ENCODE data around the gene ZNF581. TPM values are rescaled to one million over a fixed set of nuclear protein-coding genes. Genes with fewer than 3 reads are reported as not detected.

The ZNF581 gene
- total RNA-seq, 1 experiment from 2014 or later: 64.7 TPM

DNA sequence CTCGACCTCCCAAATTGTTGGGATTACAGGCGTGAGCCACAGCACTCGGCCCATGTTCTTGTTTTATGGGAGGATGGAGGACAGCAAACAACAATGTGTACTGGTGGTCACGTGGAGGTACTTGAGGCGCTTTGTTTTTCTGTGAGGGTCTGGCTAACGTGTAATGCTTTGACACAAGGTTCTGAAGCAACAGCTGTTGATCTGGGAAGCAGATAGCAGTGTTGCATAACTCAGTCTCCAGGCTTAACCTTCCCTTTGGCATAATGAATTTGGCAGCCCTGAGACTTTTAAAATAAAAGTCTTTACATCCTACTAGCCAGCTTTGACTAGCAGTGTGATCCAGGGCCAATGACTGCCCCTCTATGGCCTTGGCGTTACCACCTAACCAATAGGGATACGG, 9.6 kb upstream of the ZNF581 start:
- Histone ChIP-seq H3K4me3 (ENCODE audit: insufficient read depth, low read depth, low read length) (no peak overlapping the region), H3K36me3 (replicated peaks; ENCODE audit: control insufficient read depth, insufficient read depth, low read length) (no peaks in the 10 kb centered on the region; the same call in none of the 2 replicates), H3K27me3 (ENCODE audit: control insufficient read depth, insufficient read depth, low read length) (no peaks in the 10 kb centered on the region)
- peak; percentile 16 for DNase-seq

DNA sequence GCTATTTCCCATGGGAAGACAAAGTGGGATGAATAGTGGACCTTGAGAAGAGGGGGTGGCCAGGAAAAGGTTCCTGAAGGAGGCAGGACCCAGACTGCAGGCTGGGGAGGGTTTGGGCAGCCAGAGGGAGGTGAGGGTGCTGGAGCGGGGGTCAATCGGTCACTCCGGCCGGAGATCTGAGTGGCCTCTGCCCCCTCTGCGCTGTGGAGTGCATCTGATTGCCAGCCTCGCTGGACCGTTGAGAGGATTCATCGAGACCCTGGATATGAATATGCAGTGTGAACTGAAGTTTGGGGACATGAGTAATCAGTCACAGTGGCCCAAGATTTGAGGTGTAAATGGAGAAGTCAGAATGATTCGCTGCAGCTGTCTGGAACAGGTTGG, 8.1 kb upstream of the ZNF581 start:
- Histone ChIP-seq H3K4me3 (ENCODE audit: insufficient read depth, low read depth, low read length) (peak overlapping the region; percentile 92), H3K36me3 (replicated peaks; ENCODE audit: control insufficient read depth, insufficient read depth, low read length) (no peaks in the 10 kb centered on the region; the same call in none of the 2 replicates), H3K27me3 (ENCODE audit: control insufficient read depth, insufficient read depth, low read length) (no peaks in the 10 kb centered on the region)
- no peak for DNase-seq

DNA sequence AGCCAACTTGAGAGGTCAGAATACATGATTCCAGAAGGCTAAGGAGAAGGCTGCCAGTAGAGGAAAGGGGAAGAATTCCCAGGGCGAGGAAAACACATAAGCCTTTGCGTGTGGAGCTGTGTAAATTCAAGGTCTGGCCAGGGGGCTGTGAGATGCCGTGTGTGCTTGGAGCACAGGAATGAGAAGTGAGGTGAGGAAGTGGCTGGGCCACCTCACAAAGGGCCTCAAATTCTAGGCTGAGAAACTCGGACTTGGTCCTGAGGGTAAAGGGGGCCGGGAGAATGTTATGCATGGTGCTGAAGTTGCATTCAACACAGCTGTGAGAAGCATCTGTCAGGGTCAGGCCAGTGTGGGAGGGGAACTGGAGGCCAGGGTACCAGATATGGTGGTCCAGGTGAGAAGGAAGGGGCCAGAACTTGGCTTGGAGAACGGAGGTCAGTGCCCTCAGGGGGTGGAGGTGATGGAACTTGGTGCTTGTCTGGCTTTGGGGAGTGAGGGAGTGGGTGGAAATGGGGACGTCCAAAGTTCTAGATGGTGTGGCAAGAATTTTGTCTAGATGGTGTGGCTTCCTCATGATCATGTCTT, 7.5 kb upstream of the ZNF581 start:
- Histone ChIP-seq H3K36me3 (replicated peaks; ENCODE audit: control insufficient read depth, insufficient read depth, low read length) (no peaks in the 10 kb centered on the region; the same call in none of the 2 replicates), H3K27me3 (ENCODE audit: control insufficient read depth, insufficient read depth, low read length) (no peaks in the 10 kb centered on the region), H3K4me3 (ENCODE audit: insufficient read depth, low read depth, low read length) (peak overlapping the region; percentile 92)
- DNase-seq: peak; percentile 17

DNA sequence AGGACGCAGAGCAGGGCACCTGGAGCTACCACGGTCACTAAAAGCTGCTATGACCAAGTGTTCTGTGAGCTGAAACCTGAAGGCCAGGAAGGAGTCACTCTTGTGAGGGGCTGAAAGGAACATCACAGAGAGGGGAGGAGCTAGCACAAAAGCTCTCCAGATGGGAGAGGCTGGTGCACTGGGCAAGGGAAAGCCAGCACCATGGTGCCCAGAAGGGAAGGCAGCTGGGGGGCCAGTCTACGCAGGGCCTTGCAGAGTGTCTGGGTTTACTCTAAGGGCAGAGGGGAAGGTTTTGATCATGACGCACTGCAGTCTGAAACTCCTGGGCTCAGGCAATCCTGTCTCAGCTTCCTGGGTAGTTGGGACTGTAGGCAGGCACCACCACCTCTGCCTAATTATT, 6.7 kb upstream of the ZNF581 start:
- no peak overlapping the region for H3K4me3 ChIP-seq (ENCODE audit: insufficient read depth, low read depth, low read length)
- no peak for DNase-seq
- H3K36me3 ChIP-seq (replicated peaks; ENCODE audit: control insufficient read depth, insufficient read depth, low read length): no peaks in the 10 kb centered on the region; the same call in none of the 2 replicates
- H3K27me3 ChIP-seq (ENCODE audit: control insufficient read depth, insufficient read depth, low read length): no peaks in the 10 kb centered on the region

DNA sequence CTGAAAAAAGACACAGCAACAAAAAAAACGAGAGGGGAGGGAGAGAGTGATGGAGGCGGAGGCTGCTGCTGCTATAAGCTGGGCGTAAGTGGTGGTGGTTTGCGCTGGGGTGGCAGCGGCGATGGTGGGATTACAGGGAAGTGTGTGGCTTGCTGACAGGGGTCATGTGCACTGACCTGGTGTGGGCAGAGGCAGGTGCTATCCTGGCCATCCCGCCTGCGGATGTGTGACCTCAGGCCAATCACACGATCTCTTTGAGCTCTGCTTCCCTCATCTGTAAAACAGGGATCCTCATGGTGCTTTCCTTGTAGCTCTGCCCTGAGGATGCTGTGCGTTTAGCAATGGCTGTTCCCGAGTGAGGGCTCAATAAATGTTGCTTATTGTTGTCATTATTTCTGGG, 5.9 kb upstream of the ZNF581 start:
- Histone ChIP-seq H3K36me3 (replicated peaks; ENCODE audit: control insufficient read depth, insufficient read depth, low read length) (no peaks in the 10 kb centered on the region; the same call in none of the 2 replicates), H3K4me3 (ENCODE audit: insufficient read depth, low read depth, low read length) (no peak overlapping the region), H3K27me3 (ENCODE audit: control insufficient read depth, insufficient read depth, low read length) (no peaks in the 10 kb centered on the region)
- no peak for DNase-seq

DNA sequence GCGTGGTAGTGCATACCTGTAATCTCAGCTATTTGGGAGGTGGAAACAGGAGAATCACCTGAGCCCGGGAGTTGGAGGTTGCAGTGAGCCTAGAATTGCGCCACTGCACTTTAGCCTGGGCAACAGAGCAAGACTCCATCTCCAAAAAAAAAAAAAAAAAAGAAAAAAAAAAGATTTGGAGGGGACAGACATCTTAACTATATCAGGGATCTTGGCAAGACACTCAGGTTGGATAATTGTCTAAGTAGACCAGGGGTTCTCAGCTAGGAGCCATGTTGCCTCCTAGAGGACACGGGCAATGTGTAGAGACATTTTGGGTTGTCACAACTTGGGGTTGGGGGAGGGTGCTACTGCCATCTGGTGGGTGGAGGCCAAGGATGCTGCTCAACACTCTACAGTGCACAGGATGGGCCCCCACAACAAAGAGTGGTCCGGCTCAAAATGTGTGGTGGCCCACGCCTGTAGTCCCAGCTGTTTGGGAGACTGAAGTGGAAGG, 4.5 kb upstream of the ZNF581 start:
- Histone ChIP-seq H3K4me3 (ENCODE audit: insufficient read depth, low read depth, low read length) (no peak overlapping the region), H3K36me3 (replicated peaks; ENCODE audit: control insufficient read depth, insufficient read depth, low read length) (no peaks in the 10 kb centered on the region; the same call in none of the 2 replicates), H3K27me3 (ENCODE audit: control insufficient read depth, insufficient read depth, low read length) (no peaks in the 10 kb centered on the region)
- peak; percentile 69 for DNase-seq

DNA sequence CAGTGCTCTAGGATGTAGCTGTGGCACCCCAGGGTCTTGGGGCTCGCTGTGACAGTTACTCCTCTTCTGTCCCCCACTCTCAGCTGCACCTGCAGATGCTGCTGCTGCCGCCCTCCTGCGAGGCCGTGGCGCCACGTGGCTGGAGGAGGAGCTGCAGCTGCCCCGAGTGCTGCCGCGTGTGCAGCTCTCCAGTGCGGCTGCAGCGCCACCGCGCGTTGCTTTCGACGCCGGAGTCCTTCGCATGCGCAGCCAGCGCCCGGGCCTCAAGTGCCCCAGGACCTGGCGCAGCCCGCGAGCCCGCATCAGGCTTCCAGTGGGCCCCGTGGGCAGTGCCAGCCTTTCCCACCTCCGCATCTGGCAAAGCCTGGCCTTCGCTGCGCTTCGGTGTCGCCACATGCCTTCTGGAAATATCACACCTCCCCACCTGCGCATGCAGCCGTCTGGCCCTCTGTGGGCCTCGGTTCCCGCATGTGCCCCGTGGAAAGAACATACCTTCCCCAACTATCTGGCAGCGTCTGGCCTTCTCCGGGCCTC, 3.3 kb upstream of the ZNF581 start:
- H3K4me3 ChIP-seq (ENCODE audit: insufficient read depth, low read depth, low read length): peak overlapping the region; percentile 81
- H3K36me3 ChIP-seq (replicated peaks; ENCODE audit: control insufficient read depth, insufficient read depth, low read length): peaks cover 5% of the 10 kb centered on the region
- peak; percentile 76 for DNase-seq
- H3K27me3 ChIP-seq (ENCODE audit: control insufficient read depth, insufficient read depth, low read length): no peaks in the 10 kb centered on the region

DNA sequence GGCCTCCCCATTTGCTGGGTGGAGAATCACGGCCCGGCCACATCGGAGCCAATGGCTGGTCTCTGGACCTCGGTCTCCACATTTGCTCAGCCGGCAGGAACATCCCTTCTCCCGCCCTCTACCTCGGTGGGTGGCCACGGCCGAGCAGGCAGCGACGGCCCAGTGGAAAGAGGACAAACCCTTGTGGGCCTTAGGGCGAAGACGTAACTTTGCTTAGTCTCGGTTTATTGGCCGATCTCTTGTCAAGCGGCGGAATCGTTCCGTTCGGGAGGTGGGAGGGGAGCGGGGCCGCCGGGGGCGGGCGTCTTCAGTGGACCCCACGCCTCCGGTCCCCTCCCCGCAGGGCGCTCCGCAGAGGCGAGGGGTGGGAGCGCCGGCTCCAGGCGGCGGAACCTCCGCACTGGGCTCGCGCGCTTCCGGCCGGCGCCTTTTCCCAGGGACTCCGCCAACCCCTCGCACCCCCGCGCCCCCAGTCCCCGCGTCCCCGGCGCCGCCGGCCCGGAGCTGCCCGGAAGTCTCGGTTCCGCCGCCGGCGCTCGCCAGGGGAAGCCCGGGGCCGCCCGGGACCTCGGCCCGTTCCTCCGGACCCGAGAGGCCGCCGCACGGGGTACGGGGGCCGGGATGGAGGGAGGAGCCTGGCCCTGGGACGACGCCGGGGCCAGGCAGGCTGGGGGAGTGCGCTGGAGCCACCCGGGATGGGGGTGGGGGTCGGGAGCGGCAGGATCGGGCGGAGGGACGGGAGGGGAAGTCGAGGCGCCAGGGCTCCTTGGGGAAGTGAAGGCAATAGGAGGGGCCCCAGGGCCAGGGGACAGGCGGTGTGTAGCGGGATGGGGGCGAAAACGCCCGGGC, 2.6 kb upstream of the ZNF581 start, which contains the start of gene ZNF580:
TSS of gene ZNF580 (plus strand) at position 426 of the 849 bp plus-strand sequence. CDS start 1,507 bp downstream, outside the sequence.
- peak; percentile 96 for DNase-seq
- Histone ChIP-seq H3K36me3 (replicated peaks; ENCODE audit: control insufficient read depth, insufficient read depth, low read length) (peaks cover 10% of the 10 kb centered on the region), H3K27me3 (ENCODE audit: control insufficient read depth, insufficient read depth, low read length) (no peaks in the 10 kb centered on the region), H3K4me3 (ENCODE audit: insufficient read depth, low read depth, low read length) (peak within 1 kb of the TSS; percentile 81)

DNA sequence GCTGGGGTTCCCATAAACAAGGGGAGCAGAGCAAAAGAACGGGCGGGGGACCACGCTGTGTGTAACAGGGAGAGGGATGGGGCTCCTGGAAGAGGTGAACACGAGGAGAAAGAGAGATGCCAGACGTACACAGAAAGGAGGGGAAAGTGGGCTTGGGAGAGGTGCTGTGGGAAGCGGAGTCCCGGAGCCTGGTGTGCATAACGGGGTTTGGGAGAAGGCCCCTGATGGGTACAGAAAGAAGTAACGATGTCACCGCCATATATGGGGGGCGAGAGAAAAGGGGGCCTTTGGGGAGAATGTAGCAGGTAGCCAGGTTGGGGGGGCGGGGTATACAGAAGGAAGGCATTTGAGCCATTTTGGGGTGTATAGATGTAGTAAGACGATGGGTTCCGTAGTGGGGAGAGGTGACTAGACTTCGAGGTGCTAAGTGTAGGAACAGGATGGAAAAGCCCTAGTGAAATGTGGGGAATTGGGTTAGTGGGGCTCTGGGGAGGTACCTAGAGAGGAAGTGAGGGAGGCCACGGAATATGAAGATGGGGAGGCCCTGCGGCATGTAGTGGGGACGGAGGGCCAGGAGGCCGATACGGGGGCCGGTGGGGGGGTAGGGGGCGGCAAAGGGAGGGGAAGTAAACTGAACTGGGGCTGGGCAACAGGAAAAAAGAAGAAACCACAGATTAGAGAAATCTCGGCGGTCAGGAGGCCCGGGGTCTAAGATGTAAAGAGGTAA, 1.9 kb upstream of the ZNF581 start:
- Histone ChIP-seq H3K27me3 (ENCODE audit: control insufficient read depth, insufficient read depth, low read length) (no peaks in the 10 kb centered on the region), H3K4me3 (ENCODE audit: insufficient read depth, low read depth, low read length) (peak overlapping the region; percentile 81), H3K36me3 (replicated peaks; ENCODE audit: control insufficient read depth, insufficient read depth, low read length) (peaks cover 10% of the 10 kb centered on the region)
- DNase-seq: peak; percentile 73

DNA sequence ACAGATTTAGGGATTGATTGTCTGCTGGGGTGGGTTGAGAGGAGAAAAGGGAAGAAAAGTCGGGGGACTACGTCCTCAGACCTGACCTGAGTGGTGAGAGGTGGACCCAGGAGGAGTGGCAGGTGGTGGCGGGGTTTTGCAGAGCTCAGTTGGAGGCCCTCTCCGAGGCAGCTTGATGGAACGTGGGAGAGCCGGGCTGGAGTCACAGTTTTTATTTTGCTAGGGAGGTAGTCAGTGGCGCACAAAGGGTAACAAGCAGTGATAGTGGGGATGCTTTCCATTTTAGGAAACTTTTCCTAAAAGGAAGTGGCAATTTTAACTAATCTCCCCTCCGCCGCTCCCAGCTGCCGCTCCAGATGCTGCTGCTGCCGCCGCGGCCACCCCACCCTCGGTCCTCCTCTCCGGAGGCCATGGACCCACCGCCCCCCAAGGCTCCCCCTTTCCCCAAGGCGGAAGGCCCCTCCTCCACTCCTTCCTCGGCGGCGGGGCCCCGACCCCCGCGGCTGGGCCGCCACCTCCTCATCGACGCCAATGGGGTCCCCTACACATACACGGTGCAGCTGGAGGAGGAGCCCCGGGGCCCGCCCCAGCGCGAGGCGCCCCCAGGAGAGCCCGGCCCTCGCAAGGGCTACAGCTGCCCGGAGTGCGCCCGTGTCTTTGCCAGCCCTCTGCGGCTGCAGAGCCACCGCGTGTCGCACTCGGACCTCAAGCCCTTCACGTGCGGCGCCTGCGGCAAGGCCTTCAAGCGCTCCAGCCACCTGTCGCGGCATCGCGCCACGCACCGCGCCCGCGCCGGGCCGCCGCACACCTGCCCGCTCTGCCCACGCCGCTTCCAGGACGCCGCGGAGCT, 1.1 kb upstream of the ZNF581 start:
- peak; percentile 87 for DNase-seq
- Histone ChIP-seq H3K4me3 (ENCODE audit: insufficient read depth, low read depth, low read length) (peak overlapping the region; percentile 81), H3K36me3 (replicated peaks; ENCODE audit: control insufficient read depth, insufficient read depth, low read length) (peaks cover 10% of the 10 kb centered on the region), H3K27me3 (ENCODE audit: control insufficient read depth, insufficient read depth, low read length) (no peaks in the 10 kb centered on the region)

DNA sequence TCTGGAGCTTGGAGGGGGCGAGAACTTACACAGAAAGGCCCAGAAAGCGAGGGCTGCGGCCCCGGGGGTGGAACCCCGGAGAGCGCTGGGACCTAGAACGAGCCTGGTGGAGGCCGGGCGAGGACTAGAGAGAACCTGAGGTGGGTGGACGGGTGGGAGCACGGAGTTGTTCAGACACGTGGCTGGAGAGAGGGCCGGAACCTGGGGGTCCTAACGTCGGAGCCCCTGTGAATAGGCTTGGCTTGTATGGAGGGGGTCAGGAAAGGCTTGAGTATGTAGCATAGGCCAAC, 383 bp downstream of the ZNF581 start:
- Histone ChIP-seq H3K27me3 (ENCODE audit: control insufficient read depth, insufficient read depth, low read length) (no peaks in the 10 kb centered on the region), H3K4me3 (ENCODE audit: insufficient read depth, low read depth, low read length) (peak overlapping the region; percentile 81), H3K36me3 (replicated peaks; ENCODE audit: control insufficient read depth, insufficient read depth, low read length) (peaks cover 10% of the 10 kb centered on the region)
- DNase-seq: no peak

DNA sequence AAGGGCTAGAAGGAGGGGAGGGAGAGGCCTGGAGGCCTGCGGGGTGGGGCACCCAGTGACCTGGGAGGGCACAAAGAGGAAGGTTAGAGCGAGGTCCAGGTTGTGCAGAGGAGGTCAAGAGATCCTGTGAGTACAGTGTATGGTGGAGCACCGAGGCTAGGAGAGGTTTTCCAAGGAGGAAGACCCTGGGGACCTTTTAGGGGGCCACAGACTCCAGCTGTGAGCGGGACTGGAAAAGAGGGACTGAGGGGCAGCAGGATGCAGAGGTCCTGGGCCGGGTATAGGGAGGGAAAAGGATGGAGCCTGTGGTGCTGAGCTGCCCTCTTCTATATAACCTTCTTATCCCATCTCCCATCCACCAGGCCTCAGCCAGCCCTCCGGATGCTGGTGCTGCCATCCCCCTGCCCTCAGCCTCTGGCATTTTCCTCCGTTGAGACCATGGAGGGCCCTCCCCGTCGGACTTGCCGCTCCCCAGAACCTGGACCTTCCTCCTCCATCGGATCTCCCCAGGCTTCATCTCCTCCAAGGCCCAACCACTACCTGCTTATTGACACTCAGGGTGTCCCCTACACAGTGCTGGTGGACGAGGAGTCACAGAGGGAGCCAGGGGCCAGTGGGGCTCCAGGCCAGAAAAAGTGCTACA, 863 bp downstream of the ZNF581 start:
- H3K4me3 ChIP-seq (ENCODE audit: insufficient read depth, low read depth, low read length): peak overlapping the region; percentile 81
- DNase-seq: no peak
- H3K27me3 ChIP-seq (ENCODE audit: control insufficient read depth, insufficient read depth, low read length): no peaks in the 10 kb centered on the region
- peaks cover 10% of the 10 kb centered on the region for H3K36me3 ChIP-seq (replicated peaks; ENCODE audit: control insufficient read depth, insufficient read depth, low read length)

DNA sequence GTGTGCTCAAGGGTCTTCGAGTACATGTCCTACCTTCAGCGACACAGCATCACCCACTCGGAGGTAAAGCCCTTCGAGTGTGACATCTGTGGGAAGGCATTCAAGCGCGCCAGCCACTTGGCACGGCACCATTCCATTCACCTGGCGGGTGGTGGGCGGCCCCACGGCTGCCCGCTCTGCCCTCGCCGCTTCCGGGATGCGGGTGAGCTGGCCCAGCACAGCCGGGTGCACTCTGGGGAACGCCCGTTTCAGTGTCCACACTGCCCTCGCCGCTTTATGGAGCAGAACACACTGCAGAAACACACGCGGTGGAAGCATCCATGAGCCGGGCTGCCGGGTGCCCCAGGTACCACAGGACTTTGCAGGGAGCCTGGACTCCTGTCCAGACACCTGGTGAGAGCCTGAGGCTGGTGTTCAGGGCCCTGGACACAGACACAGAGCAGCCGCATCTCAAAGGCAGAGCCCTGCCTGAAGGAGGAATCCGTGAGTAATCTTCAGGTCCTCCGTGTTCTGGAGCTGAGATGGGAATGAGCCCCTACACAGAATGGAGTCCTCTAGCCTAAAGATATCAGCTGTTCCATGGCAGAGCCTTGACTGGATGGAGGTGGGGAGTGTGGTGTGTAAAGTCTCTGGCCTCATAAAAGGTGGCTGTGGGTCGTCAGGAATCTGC, 1.5 kb downstream of the ZNF581 start:
- no peaks in the 10 kb centered on the region for H3K27me3 ChIP-seq (ENCODE audit: control insufficient read depth, insufficient read depth, low read length)
- no peak for DNase-seq
- H3K36me3 ChIP-seq (replicated peaks; ENCODE audit: control insufficient read depth, insufficient read depth, low read length): peaks cover 10% of the 10 kb centered on the region
- no peak overlapping the region for H3K4me3 ChIP-seq (ENCODE audit: insufficient read depth, low read depth, low read length)
